ENCODE results near the gene TUBG2. TPM values are rescaled to one million over a fixed set of nuclear protein-coding genes. Genes with fewer than 3 reads are reported as not detected.

TUBG2 gene
- total RNA-seq, 1 experiment from 2014 or later = 20.4 TPM

GRCh38 chr17:42694524-42694923 is 35.4 kb downstream of the TUBG2 start:
- H2AK5ac ChIP-seq (ENCODE audit: insufficient read length, low read length) = no peak overlapping the region
- H3K4me1 ChIP-seq (ENCODE audit: insufficient read depth, low read length) = no peaks in the 10 kb centered on the region
- no peaks in the 10 kb centered on the region for H3K27me3 ChIP-seq (ENCODE audit: insufficient read depth, low read length)
- H2AFZ ChIP-seq (ENCODE audit: low read length) = no peak overlapping the region
- H2BK5ac ChIP-seq (ENCODE audit: insufficient read length, low read length) = no peak overlapping the region
- no peak for TF ChIP-seq CTCF (conservative IDR thresholded peaks at IDR 0.05)
- Mint-ChIP-seq H3K36me3 (ENCODE audit: insufficient read depth in 1 of 3, low read depth in 3 of 3) (peaks cover 17 to 25% (median 19%) of the 10 kb centered on the region in 3 experiments), H3K27ac (no peak overlapping the region), H3K4me1 (peaks cover 6 to 17% of the 10 kb centered on the region in 2 experiments), H3K27me3 (ENCODE audit: low read depth) (no peaks in the 10 kb centered on the region), H3K9me3 (no peaks in the 10 kb centered on the region; a peak in 2 of 5 replicates), H3K4me3 (no peak overlapping the region)
- H3K56ac ChIP-seq (ENCODE audit: insufficient read length, low read depth, low read length) = no peak overlapping the region
- no peak overlapping the region for H4K8ac ChIP-seq (replicated peaks; ENCODE audit: insufficient read length, low read depth, low read length)
- H2BK12ac ChIP-seq (ENCODE audit: insufficient read length, low read depth, low read length) = no peak overlapping the region
- WGBS (ENCODE audit: extremely low coverage, insufficient read length, low lambda C conversion rate) = no CpG with 5 or more reads among the region's 3 CpGs
- no peaks in the 10 kb centered on the region for H3K9me3 ChIP-seq (ENCODE audit: control insufficient read depth, low read depth, low read length)
- H2BK15ac ChIP-seq (ENCODE audit: low read depth, low read length) = no peak overlapping the region
- no peak for DNase-seq
- no peaks in the 10 kb centered on the region for H3K79me1 ChIP-seq (ENCODE audit: insufficient read depth, low read depth, low read length, poor library complexity, severe bottlenecking)
- H4K20me1 ChIP-seq (ENCODE audit: control insufficient read depth, insufficient read depth, insufficient read length) = no peaks in the 10 kb centered on the region
- no peak overlapping the region for H4K91ac ChIP-seq (ENCODE audit: insufficient read length, low read depth, low read length)
- no peak overlapping the region for H3K9ac ChIP-seq (ENCODE audit: extremely low read depth, insufficient read length, low read length)
- no peak overlapping the region for H3K27ac ChIP-seq (ENCODE audit: insufficient read length, low read depth, low read length)
- no peak overlapping the region for H2BK20ac ChIP-seq (ENCODE audit: low read depth, low read length, poor library complexity, severe bottlenecking)
- no peak overlapping the region for H3K18ac ChIP-seq (ENCODE audit: insufficient read length, low read depth, low read length)
- H3K4me2 ChIP-seq (ENCODE audit: insufficient read depth, insufficient read length, low read length) = no peak overlapping the region
- no peaks in the 10 kb centered on the region for H3K23me2 ChIP-seq (ENCODE audit: insufficient read length, low read depth, low read length, poor library complexity, severe bottlenecking)
- no peaks in the 10 kb centered on the region for H3K79me2 ChIP-seq (ENCODE audit: insufficient read depth, low read length)
- no peak overlapping the region for H3T11ph ChIP-seq (ENCODE audit: low read length)
- no peak overlapping the region for H2BK120ac ChIP-seq (ENCODE audit: low read depth, low read length, poor library complexity, severe bottlenecking)
- no peak overlapping the region for H4K5ac ChIP-seq (ENCODE audit: insufficient read length, low read depth, low read length)
- no peak overlapping the region for H3K23ac ChIP-seq (ENCODE audit: insufficient read length, low read depth, low read length)
- no peak overlapping the region for H3K4ac ChIP-seq (ENCODE audit: low read depth, low read length)
- H3K14ac ChIP-seq (ENCODE audit: insufficient read depth, low read length) = no peak overlapping the region

Data from H9 (cell line).